Tibial nerve (tissue), 4 donors: ENCODE data around the gene TMEM161A. TPM values are rescaled to one million over a fixed set of nuclear protein-coding genes. Genes with fewer than 3 reads are reported as not detected.
"Not testable (repeated sequence)": the region's sequence is repeated elsewhere in the genome, so short reads cannot be mapped to it uniquely, and the experiment has no call there.

Experiments used
- DNase-seq, 2 donors: peaks; one replicate each; pipeline ENCODE4 v3.0.0-alpha.2; 2019; ENCODE audit warnings: low spot score in 2 of 2
- H3K27ac ChIP-seq, 4 donors: fragments of 200-600 bp; sonication (generic) in 3 of 4; one replicate each; pipeline ENCODE4 v1.5.1; 2017 to 2019; ENCODE audit warnings: mild to moderate bottlenecking in 1 of 4
- H3K27me3 ChIP-seq, 2 donors: fragments of 200-600 bp; sonication (generic) in 1 of 2; one replicate each; pipeline versions ENCODE4 v1.5.1 to v1.6.0; 2017 to 2019
- H3K36me3 ChIP-seq, 3 donors: fragments of 200-600 bp; sonication (generic); one replicate each; pipeline ENCODE4 v1.5.1; 2018 to 2019
- H3K4me1 ChIP-seq, 4 donors: fragments of 200-600 bp; sonication (generic) in 3 of 4; one replicate each; pipeline ENCODE4 v1.5.1; 2017 to 2019
- H3K4me3 ChIP-seq, 4 donors: fragments of 200-600 bp; sonication (generic) in 3 of 4; one replicate each; pipeline ENCODE4 v1.5.1; 2017 to 2019; ENCODE audit warnings: mild to moderate bottlenecking in 1 of 4, moderate library complexity in 1 of 4
- H3K9me3 ChIP-seq, 4 donors: fragments of 200-600 bp; sonication (generic) in 3 of 4; one replicate each; pipeline ENCODE4 v1.5.1; 2017 to 2019
- EP300 ChIP-seq, 2 donors: sonication (generic); formaldehyde crosslinking; IDR thresholded peaks; one replicate each; pipeline ENCODE4 v1.6.1; 2017; ENCODE audit warnings: antibody characterized with exemption in 2 of 2, mild to moderate bottlenecking in 1 of 2
- POLR2A ChIP-seq, 2 donors: fragments of 450-650 bp; IDR thresholded peaks; one replicate each; pipeline ENCODE4 v1.6.1; 2017; ENCODE audit warnings: antibody characterized with exemption in 2 of 2, mild to moderate bottlenecking in 2 of 2, moderate library complexity in 2 of 2
- WGBS, 2 donors: methylation state at CpG; one replicate each; pipeline ENCODE4 v1.1.5; 2018; 5-methylcytosine and 5-hydroxymethylcytosine counted together
- total RNA-seq, 4 donors: library from RNA; depleted of rRNA; stranded (reverse); fragments of >200 nt; gene quantifications; one replicate each; pipeline ENCODE4 v1.1.0, GENCODE V29; 2016
- TF ChIP-seq, protein P1 (sequence below), 5 experiments: fragments of 200-600 bp in 3 of 5; fragments of 450-650 bp in 2 of 5; sonication (generic) in 3 of 5; IDR thresholded peaks; one replicate each; pipeline ENCODE4 v1.5.1; 2016 to 2019; ENCODE audit warnings: antibody characterized with exemption in 5 of 5, mild to moderate bottlenecking in 3 of 5, moderate library complexity in 2 of 5

The TMEM161A gene
- total RNA-seq, 4 donors from 2014 or later: 24.1 to 32.1 (median 24.8) TPM

DNA sequence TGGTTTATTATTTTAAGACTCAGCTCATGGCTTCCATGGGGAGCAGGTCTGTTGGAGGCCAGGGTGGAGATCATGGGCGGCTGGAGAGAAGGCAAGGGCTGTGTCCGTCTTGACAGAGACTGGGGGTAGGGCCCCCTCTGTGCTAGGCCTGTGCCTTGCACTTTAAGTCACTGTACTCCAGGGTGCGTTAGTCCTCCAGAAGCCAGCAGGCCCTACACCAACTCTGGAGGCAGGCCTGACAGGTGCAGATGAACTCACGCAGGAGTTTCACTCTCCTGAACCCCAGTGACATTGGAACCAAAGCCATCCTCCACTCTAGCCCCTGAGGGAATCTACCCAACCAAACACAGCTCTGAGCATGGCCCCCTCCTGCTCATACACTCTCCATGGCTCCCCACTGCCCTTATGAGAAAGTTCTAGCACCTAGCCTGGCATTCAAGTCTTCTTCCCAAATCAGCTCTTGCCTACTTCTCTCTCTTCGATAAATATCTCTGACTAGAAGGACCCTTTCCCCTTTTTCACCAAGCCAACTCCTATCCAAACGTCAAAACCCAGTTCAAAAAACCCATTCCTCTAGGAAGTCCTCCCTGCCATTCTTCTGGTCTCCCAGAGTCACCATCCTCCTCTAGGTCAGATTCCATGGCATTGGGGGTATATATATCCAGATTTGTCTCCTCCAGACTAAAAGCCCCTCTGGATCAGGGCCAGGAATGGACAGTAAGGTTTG, 16.7 kb upstream of the TMEM161A start:
- no peaks in the 10 kb centered on the region for H3K9me3 ChIP-seq
- no peaks in the 10 kb centered on the region for H3K27me3 ChIP-seq
- H3K4me3 ChIP-seq: no peak overlapping the region
- WGBS, 2 donors: 82 to 89% methylated on average over 6 of the region's 6 CpGs
- H3K27ac ChIP-seq: no peak overlapping the region
- peaks cover 0 to 40% (median 0%) of the 10 kb centered on the region in 3 donors for H3K36me3 ChIP-seq
- no peaks in the 10 kb centered on the region for H3K4me1 ChIP-seq
- no peak for DNase-seq
- TF ChIP-seq POLR2A (IDR thresholded peaks at IDR 0.05) (no peak), EP300 (IDR thresholded peaks at IDR 0.05) (no peak)
- TF ChIP-seq, protein P1, sequence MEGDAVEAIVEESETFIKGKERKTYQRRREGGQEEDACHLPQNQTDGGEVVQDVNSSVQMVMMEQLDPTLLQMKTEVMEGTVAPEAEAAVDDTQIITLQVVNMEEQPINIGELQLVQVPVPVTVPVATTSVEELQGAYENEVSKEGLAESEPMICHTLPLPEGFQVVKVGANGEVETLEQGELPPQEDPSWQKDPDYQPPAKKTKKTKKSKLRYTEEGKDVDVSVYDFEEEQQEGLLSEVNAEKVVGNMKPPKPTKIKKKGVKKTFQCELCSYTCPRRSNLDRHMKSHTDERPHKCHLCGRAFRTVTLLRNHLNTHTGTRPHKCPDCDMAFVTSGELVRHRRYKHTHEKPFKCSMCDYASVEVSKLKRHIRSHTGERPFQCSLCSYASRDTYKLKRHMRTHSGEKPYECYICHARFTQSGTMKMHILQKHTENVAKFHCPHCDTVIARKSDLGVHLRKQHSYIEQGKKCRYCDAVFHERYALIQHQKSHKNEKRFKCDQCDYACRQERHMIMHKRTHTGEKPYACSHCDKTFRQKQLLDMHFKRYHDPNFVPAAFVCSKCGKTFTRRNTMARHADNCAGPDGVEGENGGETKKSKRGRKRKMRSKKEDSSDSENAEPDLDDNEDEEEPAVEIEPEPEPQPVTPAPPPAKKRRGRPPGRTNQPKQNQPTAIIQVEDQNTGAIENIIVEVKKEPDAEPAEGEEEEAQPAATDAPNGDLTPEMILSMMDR (IDR thresholded peaks at IDR 0.05): no peak

DNA sequence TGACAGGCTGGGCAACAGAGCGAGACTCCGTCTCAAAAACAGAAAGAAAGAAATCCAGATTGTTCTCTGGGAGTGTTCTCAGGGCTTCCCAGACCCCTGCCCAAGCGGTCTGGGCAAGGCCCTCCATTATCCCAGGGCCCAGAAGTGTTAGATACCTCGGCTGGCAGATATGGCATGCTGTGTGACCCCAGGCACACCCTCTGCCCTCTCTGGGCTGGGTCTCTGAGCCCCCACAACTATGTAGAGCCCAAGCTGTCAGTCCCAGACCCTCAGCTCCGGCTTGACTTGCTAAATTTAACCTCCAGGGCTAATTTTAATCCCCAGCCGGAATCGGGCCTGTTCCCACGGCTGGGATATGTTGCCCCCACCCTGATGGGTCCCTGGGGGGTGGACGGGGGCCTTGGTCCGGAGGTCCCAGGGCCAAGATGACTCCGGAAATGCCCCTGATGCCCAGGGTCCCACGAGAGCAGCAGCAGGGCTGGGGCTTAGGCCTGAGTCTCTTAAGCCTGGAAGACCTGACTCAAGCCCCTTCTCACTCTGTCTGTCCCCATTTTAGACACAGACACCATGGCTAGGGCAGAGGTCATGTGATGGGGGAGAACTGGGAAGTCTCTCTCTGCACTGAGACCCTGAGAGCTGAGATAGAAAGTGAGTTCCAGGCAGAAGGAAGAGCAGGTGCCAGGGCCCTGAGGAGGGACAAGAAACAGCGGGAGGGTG, 14.5 kb upstream of the TMEM161A start:
- TF ChIP-seq POLR2A (IDR thresholded peaks at IDR 0.05) (no peak), EP300 (IDR thresholded peaks at IDR 0.05) (no peak)
- TF ChIP-seq, protein P1 (IDR thresholded peaks at IDR 0.05): no peak
- Histone ChIP-seq H3K27me3 (no peaks in the 10 kb centered on the region), H3K9me3 (no peaks in the 10 kb centered on the region), H3K27ac (no peak overlapping the region), H3K4me1 (no peaks in the 10 kb centered on the region), H3K36me3 (peaks cover 0 to 59% (median 0%) of the 10 kb centered on the region in 3 donors), H3K4me3 (no peak overlapping the region)
- DNase-seq: no peak
- 71 to 74% methylated on average over 13 of the region's 13 CpGs for whole genome bisulfite sequencing, 2 donors

DNA sequence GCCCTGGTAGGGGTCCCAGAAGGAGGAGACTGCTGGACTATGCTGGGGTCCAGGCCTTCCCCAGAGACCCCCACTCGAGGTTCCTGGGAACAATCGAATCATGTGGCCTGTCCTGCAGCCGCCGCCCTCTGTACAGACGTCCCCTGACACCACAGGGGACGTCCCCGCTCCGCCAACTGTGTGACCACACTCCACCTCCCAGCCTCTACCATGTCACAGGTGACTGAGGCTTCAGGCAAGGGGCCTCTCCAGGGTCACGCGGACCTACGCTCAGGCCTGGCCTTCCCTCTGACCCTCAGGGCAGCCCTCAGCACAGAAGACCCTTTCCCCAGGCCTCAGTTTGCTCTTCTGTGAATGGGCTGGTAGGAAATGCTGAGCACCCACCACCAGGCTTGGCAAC, 13.1 kb upstream of the TMEM161A start:
- 69 to 71% methylated on average over 4 to 11 of the region's 11 CpGs for WGBS, 2 donors
- no peak for DNase-seq
- Histone ChIP-seq H3K4me3 (no peak overlapping the region), H3K4me1 (no peaks in the 10 kb centered on the region), H3K36me3 (peaks cover 0 to 60% (median 12%) of the 10 kb centered on the region in 3 donors), H3K27me3 (no peaks in the 10 kb centered on the region), H3K9me3 (no peaks in the 10 kb centered on the region), H3K27ac (no peak overlapping the region)
- TF ChIP-seq EP300 (IDR thresholded peaks at IDR 0.05) (no peak), POLR2A (IDR thresholded peaks at IDR 0.05) (no peak)
- TF ChIP-seq, protein P1 (IDR thresholded peaks at IDR 0.05): no peak

DNA sequence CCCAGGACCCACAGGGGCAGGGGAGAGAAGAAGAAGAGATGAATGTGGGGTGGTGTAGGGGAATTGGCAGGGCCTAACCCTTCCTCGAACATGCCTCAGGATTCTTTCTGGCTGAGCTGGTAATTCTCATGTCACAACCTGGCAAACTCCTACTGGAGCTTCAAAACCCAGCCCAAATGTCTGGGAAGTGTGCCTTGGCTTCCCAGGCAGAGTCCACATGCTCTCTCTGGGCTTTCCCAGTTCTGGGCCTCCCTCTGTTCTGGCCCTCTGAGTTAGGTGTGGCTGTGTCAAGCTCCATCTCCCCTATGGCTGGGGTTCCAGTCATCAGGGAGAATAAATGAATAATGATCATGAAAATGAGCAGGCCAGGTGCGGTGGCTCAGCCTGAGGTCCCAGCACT, 11.2 kb upstream of the TMEM161A start:
- H3K27ac ChIP-seq: no peak overlapping the region
- TF ChIP-seq, protein P1 (IDR thresholded peaks at IDR 0.05): no peak
- TF ChIP-seq POLR2A (IDR thresholded peaks at IDR 0.05) (no peak), EP300 (IDR thresholded peaks at IDR 0.05) (no peak)
- no peaks in the 10 kb centered on the region for H3K27me3 ChIP-seq
- DNase-seq: no peak
- H3K9me3 ChIP-seq: no peaks in the 10 kb centered on the region
- peaks cover 0 to 10% (median 6%) of the 10 kb centered on the region in 4 donors for H3K4me1 ChIP-seq
- 78 to 91% methylated on average over 2 of the region's 2 CpGs for WGBS, 2 donors
- H3K4me3 ChIP-seq: no peak overlapping the region
- peaks cover 0 to 43% (median 12%) of the 10 kb centered on the region in 3 donors for H3K36me3 ChIP-seq

DNA sequence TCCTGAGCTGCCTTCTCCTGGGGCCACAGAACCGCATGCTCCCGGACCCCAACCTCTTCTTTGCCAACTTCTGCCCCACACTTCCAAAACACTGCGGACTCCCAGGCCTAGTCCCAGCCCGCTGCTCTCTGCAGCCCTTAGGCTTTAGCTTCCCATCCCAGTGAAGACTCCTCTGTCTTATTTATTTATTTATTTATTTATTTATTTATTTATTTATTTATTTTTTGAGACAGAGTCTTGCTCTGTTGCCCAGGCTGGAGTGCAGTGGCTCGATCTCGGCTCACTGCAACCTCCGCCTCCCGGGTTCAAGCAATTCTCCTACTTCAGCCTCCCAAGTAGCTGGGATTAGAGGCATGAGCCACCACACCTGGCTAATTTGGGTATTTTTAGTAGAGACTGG, 10.2 kb upstream of the TMEM161A start:
- H3K27ac ChIP-seq, H3K27me3 ChIP-seq, H3K4me3 ChIP-seq, H3K9me3 ChIP-seq, DNase-seq: not testable (repeated sequence)
- peaks cover 0 to 10% (median 6%) of the 10 kb centered on the region in 4 donors for H3K4me1 ChIP-seq
- 89 to 97% methylated on average over 8 of the region's 8 CpGs for WGBS, 2 donors
- peaks cover 0 to 42% (median 12%) of the 10 kb centered on the region in 3 donors for H3K36me3 ChIP-seq
